Activated CD4-positive, alpha-beta memory T cell treated with anti-CD3 and anti-CD28 coated beads for 36 hours (primary cell): ENCODE results near the gene NEK7. TPM values are rescaled to one million over a fixed set of nuclear protein-coding genes. Genes with fewer than 3 reads are reported as not detected.
A peak's percentile ranks its signal among the peaks of the same experiment; 100 is the strongest.
"Not testable (repeated sequence)": the region's sequence is repeated elsewhere in the genome, so short reads cannot be mapped to it uniquely, and the experiment has no call there.

Source experiments
- CTCF ChIA-PET: fragments of 350-600 bp; sonication (Branson Sonifier 250); formaldehyde crosslinking; loops from one replicate; lab custom pipeline; 2021; ENCODE audit warnings: antibody characterized with exemption, inconsistent platforms; lab: Charles Lee
- POLR2A ChIA-PET: fragments of 350-600 bp; sonication (Branson Sonifier 250); formaldehyde crosslinking; loops from one replicate; lab custom pipeline; 2021; ENCODE audit warnings: antibody characterized with exemption; lab: Charles Lee
- DNase-seq: peaks from one replicate; pipeline ENCODE4 v3.0.0-alpha.2; 2020
- H3K27ac Mint-ChIP-seq: one replicate; pipeline ENCODE4 v1.8.0; 2021; ENCODE audit warnings: mixed read lengths
- H3K27me3 Mint-ChIP-seq: one replicate; pipeline ENCODE4 v1.8.0; 2021; ENCODE audit warnings: mixed read lengths
- H3K36me3 Mint-ChIP-seq: one replicate; pipeline ENCODE4 v1.8.0; 2021; ENCODE audit warnings: mixed read lengths
- H3K4me1 Mint-ChIP-seq: one replicate; pipeline ENCODE4 v1.8.0; 2021; ENCODE audit warnings: low read depth, mixed read lengths
- H3K4me3 Mint-ChIP-seq: one replicate; pipeline ENCODE4 v1.8.0; 2021; ENCODE audit warnings: mild to moderate bottlenecking, mixed read lengths
- H3K9me3 Mint-ChIP-seq: one replicate; pipeline ENCODE4 v1.8.0; 2021; ENCODE audit warnings: mixed read lengths
- intact Hi-C: fragments of 100-400 bp; cut with micrococcal nuclease; formaldehyde crosslinking; loops from one replicate; pipeline ENCODE4 v1.15.1; 2023
- total RNA-seq, 2 experiments: library from RNA; stranded (reverse); gene quantifications; one replicate each; pipeline ENCODE4 v1.2.3, GENCODE V29; 2021

NEK7 gene
- total RNA-seq, 2 experiments from 2014 or later, result 61.6 to 62.0 TPM

DNA sequence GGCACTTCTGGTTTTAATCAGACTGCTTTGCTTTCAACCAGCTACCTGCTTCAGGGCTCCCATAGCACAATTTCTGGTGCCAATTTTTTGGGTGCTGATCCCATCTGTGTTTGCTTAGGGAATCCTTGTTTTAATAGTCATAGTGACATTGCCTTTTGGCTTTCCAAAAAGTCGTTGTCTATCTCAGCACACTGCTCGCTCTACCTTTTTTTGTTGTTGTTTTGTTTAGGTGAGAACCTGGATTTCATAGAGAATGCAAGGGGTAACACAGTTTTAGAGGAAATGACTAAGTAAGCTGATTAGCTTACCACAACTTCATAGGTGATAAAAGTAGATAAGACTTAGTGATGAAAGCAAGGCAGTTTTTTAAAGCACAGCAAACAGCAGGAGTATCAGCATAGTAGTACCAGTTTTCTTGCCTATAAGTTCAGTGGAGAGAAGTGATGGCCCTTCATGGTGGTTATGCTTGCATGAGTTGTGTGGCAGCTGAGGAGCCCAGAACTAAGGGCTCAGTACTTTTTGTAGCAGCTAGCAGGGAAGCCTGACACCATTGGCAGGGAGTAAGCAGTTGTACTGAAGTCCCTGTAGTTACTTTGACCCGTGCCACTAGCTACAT, 31.3 kb downstream of the NEK7 start:
- peak overlapping the region; percentile 78 for H3K27ac Mint-ChIP-seq
- H3K4me1 Mint-ChIP-seq, result peaks cover 77% of the 10 kb centered on the region
- no peaks in the 10 kb centered on the region for H3K36me3 Mint-ChIP-seq
- peak overlapping the region; percentile 57 for H3K4me3 Mint-ChIP-seq
- intact Hi-C loops, result loop anchor here (1.0 to 2.0 kb wide), 2 partner anchors 21 to 31 kb away; partner anchors contain the start of gene NEK7
- no peaks in the 10 kb centered on the region for H3K27me3 Mint-ChIP-seq
- H3K9me3 Mint-ChIP-seq, result no peaks in the 10 kb centered on the region
- CTCF ChIA-PET, result interaction anchor here (1.0 kb wide), 1 partner anchor 170 kb away, joined by 3 read pairs; no protein-coding TSS in a partner anchor
- DNase-seq, result no peak
- POLR2A ChIA-PET, result interaction anchor here (0.6 to 1.2 kb wide), 2 partner anchors 10 to 32 kb away, joined by 3 to 4 read pairs; no protein-coding TSS in a partner anchor

DNA sequence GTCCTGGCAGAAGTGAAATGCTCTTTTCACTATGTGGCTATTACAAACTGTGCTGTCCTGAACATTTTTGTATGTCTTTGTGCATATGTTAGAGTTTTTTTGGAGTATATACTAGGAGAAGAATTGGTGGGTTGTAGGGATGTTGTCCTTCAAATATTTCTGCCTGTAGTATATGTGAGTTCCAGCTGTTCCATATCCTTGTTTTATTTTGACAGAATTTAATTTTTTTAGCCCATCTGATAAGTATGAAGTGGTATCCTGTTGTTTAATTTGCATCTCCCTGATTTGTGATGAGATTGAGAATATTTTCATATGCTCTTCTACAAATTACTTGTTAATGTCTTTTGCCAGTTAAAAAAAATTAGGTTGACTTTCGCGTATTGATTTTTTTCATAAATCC, 34.3 kb downstream of the NEK7 start:
- no peaks in the 10 kb centered on the region for H3K27me3 Mint-ChIP-seq
- no peaks in the 10 kb centered on the region for H3K36me3 Mint-ChIP-seq
- ChIA-PET CTCF (interaction anchor here (0.9 kb wide), 1 partner anchor 167 kb away, joined by 3 read pairs; no protein-coding TSS in a partner anchor), POLR2A (no interaction called here)
- intact Hi-C loops, result no loop called here
- H3K4me3 Mint-ChIP-seq, result no peak overlapping the region
- H3K27ac Mint-ChIP-seq, result no peak overlapping the region
- H3K4me1 Mint-ChIP-seq, result peaks cover 77% of the 10 kb centered on the region
- DNase-seq, result no peak
- no peaks in the 10 kb centered on the region for H3K9me3 Mint-ChIP-seq

DNA sequence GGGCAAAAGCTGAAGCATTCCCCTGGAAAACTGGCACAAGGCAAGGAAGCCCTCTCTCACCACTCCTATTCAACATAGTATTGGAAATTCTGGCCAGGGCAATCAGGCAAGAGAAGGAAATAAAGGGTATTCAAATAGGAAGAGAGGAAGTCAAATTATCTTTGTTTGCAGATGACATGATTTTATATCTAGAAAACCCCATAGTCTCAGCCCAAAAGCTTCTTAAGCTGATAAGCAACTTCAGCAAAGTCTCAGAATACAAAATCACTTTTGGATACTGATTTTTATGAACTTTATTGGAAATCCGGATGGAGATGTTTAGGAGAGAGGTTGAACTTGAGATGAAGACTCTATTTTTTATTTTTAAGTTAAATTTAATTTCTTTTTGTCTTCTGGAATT, 37.1 kb downstream of the NEK7 start:
- H3K27me3 Mint-ChIP-seq, POLR2A ChIA-PET, H3K36me3 Mint-ChIP-seq, H3K9me3 Mint-ChIP-seq, H3K4me3 Mint-ChIP-seq, intact Hi-C loops, DNase-seq, CTCF ChIA-PET: not testable (repeated sequence)
- peaks cover 73% of the 10 kb centered on the region for H3K4me1 Mint-ChIP-seq
- H3K27ac Mint-ChIP-seq, result peak overlapping the region; percentile 9

DNA sequence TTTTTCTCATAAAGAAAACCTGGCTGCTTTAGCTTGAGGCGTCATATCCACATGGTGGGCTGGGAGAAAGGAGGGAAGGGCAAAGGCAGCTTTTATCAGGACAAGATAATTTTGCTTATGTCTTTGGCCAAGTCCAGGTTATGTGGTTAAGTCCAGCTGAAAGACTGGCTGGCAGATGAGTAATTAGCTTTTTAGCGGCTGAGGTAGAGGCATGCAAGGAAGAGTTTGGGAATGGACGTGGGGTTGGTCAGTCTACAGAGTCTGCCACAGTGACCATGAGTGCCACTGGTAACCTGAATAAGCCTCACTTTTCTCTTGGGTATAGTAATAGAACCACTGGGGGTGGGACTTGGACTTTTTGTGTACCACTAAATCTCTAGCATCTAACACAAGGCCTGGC, 39.8 kb downstream of the NEK7 start:
- intact Hi-C loops, result no loop called here
- Mint-ChIP-seq H3K27me3 (no peaks in the 10 kb centered on the region), H3K27ac (no peak overlapping the region), H3K36me3 (no peaks in the 10 kb centered on the region), H3K4me3 (no peak overlapping the region), H3K9me3 (no peaks in the 10 kb centered on the region), H3K4me1 (peaks cover 72% of the 10 kb centered on the region)
- POLR2A ChIA-PET, result interaction anchor here (0.6 kb wide), 1 partner anchor 22 kb away, joined by 4 read pairs; no protein-coding TSS in a partner anchor
- no peak for DNase-seq
- CTCF ChIA-PET, result interaction anchor here (0.9 to 1.2 kb wide), 3 partner anchors 28 to 160 kb away, joined by 3 to 4 read pairs (median 3); partner anchors contain the start of gene NEK7

DNA sequence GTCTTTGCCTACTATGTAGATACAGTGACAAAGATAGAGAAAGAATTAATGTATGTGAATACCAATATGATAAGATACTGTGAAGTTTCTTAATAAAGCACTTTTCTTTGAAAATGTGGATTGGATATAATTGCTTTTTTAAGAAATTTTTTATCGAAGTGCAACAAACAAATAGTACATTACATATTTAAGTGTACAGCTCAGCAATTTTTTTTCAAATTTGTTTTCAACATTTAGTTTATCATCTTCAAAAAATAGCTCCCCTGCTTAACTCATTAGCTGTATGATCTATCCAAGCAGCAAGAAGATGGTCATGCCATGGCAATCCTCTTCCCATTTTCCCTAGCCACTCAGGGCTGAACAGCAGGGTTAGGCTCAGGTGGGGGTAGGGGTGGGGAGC, 40.5 kb downstream of the NEK7 start:
- Mint-ChIP-seq H3K36me3 (peaks cover 2% of the 10 kb centered on the region), H3K4me1 (peaks cover 73% of the 10 kb centered on the region), H3K27me3 (no peaks in the 10 kb centered on the region), H3K4me3 (no peak overlapping the region), H3K27ac (no peak overlapping the region), H3K9me3 (no peaks in the 10 kb centered on the region)
- no peak for DNase-seq
- ChIA-PET POLR2A (no interaction called here), CTCF (no interaction called here)
- intact Hi-C loops, result no loop called here

DNA sequence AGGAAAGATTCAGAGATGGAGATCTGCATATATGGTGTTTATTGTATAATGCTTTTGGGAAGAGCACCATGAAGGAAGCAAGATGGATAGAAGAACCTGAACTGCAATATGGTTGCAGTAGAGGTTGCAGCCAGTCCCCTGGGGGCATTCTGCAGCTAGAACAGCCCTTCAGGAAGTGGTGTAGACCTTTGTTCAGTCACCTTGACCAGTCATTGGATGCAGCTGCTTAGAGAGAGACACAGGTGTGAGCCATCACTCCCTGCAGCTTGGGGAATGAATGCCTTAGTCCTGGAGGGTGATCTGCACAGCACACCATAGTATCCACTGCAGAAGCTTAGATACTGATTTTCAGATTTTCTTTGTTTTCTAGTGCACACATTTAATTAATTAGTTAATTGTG, 42.3 kb downstream of the NEK7 start:
- POLR2A ChIA-PET, result no interaction called here
- H3K27me3 Mint-ChIP-seq, result no peaks in the 10 kb centered on the region
- intact Hi-C loops, result no loop called here

DNA sequence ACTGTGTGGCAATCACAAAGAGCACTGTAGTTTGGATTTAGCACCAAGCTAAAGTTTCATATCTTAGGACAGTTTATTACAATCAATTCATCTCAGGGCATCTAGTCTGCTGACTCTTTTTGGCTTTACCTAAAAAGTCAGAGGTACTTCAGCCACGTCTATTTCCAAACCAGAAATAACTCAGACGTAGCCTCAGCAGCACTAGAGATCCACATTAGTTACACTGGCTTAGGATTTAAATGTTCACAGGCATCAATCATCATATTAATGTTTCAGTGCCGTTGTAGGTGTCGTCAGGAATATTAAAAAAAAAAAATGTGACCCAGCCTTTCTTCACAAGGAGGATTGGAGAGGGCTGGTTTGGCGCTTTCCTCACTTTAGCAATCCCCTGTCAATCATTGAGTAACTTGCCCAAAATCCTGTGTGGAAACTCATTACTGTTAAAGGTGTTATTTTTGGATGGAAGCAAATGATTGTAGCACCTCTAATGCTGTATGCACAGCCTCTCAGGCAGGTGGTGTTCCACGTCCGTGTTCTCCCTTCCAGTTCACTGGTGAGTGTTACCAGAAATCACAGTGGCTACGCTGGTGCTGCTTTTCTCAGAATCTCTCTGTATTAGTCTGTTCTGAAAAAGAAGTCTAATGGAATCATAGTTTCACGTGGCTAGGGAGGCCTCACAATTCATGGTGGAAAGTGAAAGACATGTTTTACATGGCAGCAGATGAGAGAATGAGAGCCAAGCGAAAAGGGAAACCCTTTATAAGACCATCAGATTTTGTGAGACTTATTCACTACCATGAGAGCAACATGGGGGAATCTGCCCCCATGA, 45.4 kb downstream of the NEK7 start:
- intact Hi-C loops, result loop anchor here (1.0 to 5.0 kb wide), 4 partner anchors 35 to 265 kb away; no protein-coding TSS in a partner anchor
- DNase-seq, result peak; percentile 75
- POLR2A ChIA-PET, result no interaction called here
- CTCF ChIA-PET, result interaction anchor here (1.1 kb wide), 1 partner anchor 156 kb away, joined by 3 read pairs; no protein-coding TSS in a partner anchor
- H3K9me3 Mint-ChIP-seq, result no peaks in the 10 kb centered on the region
- peaks cover 75% of the 10 kb centered on the region for H3K4me1 Mint-ChIP-seq
- H3K27ac Mint-ChIP-seq, result peak overlapping the region; percentile 75
- H3K36me3 Mint-ChIP-seq, result peaks cover 2% of the 10 kb centered on the region
- peak overlapping the region; percentile 40 for H3K4me3 Mint-ChIP-seq
- no peaks in the 10 kb centered on the region for H3K27me3 Mint-ChIP-seq

More for the DNA sequence above, 42.3 kb downstream of the NEK7 start:
- Mint-ChIP-seq H3K27ac (no peak overlapping the region), H3K4me3 (no peak overlapping the region), H3K36me3 (peaks cover 2% of the 10 kb centered on the region), H3K9me3 (no peaks in the 10 kb centered on the region), H3K4me1 (peaks cover 72% of the 10 kb centered on the region)
- DNase-seq, result no peak
- CTCF ChIA-PET, result no interaction called here

DNA sequence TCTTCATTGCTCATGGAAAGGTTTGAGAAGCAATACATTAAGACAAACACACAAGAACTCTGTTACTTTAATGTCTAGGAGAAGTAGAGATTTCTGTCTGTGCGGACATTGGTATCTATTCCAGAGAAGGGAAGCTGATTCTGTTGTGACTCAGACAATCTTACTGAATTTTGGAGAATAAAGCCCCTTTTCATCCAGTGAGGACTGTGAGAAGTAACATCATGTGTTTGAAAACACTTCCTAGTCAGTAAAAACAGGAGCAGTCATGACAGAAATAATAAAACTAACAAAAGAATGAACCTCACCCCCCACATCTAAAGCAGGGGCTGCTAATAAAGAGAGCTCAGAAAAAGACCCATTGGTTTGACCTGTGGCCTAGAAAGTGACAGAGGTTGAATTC, 46.6 kb downstream of the NEK7 start:
- intact Hi-C loops, result loop anchor here (2.0 to 5.0 kb wide), 3 partner anchors 55 to 264 kb away; no protein-coding TSS in a partner anchor
- CTCF ChIA-PET, result no interaction called here
- Mint-ChIP-seq H3K27ac (no peak overlapping the region), H3K4me1 (peaks cover 73% of the 10 kb centered on the region), H3K9me3 (no peaks in the 10 kb centered on the region), H3K4me3 (no peak overlapping the region), H3K36me3 (peaks cover 2% of the 10 kb centered on the region), H3K27me3 (no peaks in the 10 kb centered on the region)
- POLR2A ChIA-PET, result interaction anchor here (0.6 kb wide), 1 partner anchor 160 kb away, joined by 6 read pairs; no protein-coding TSS in a partner anchor
- DNase-seq, result no peak

DNA sequence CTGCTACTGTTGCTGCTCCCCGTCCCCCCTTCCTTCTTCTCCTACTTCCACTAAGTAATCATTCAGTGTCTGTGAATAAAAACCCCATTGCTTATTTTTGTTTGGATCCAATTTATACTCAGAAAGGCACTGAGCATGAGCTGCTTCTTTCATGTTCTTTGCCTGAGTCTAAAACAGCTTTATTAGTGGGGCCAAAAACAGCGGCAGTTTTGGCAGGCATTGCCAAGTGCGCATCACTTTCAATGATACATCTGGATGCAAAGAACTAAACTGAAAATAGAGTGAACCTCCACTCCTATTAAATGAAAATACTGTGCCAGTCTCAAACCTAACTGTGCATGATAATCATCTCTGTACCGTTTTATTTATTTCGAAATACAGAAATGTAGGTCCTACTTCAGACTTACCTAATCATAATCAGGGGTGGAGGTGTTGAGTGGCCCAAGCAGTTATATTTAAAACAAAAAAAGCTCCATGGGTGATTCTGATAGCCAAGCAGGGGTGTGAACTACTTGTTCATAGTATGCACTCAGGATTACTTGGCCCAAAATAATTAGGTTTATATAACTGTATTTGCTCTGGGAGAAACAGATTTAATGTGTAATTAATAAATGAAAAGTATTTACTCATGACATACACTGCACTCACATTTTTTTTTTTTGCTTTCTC, 48.4 kb downstream of the NEK7 start:
- Mint-ChIP-seq H3K36me3 (peaks cover 2% of the 10 kb centered on the region), H3K4me3 (no peak overlapping the region), H3K9me3 (no peaks in the 10 kb centered on the region), H3K27me3 (no peaks in the 10 kb centered on the region), H3K27ac (no peak overlapping the region), H3K4me1 (peaks cover 63% of the 10 kb centered on the region)
- ChIA-PET CTCF (no interaction called here), POLR2A (no interaction called here)
- no peak for DNase-seq
- intact Hi-C loops, result no loop called here

DNA sequence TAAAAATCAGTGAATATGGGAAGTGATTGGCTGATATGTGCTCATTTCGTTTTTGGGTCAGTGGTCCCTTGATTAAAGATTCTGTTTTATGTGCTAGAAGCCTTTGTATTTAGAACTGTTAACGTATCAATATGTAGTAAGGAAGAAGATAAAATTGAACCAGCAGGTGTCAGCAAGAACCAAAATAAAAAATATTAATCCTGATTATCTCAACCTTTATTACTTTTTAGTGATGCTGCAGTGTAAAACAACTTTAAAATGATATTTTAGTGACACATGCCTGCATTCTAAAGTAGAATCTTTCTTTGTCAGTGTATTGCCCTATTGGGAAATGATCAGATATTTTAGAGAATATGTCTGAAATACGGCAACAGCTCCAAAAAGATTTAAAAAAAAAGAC, 49.5 kb downstream of the NEK7 start:
- ChIA-PET CTCF (no interaction called here), POLR2A (no interaction called here)
- Mint-ChIP-seq H3K27ac (no peak overlapping the region), H3K9me3 (no peaks in the 10 kb centered on the region), H3K4me1 (peaks cover 52% of the 10 kb centered on the region), H3K4me3 (no peak overlapping the region), H3K36me3 (peaks cover 3% of the 10 kb centered on the region), H3K27me3 (no peaks in the 10 kb centered on the region)
- intact Hi-C loops, result no loop called here
- no peak for DNase-seq

DNA sequence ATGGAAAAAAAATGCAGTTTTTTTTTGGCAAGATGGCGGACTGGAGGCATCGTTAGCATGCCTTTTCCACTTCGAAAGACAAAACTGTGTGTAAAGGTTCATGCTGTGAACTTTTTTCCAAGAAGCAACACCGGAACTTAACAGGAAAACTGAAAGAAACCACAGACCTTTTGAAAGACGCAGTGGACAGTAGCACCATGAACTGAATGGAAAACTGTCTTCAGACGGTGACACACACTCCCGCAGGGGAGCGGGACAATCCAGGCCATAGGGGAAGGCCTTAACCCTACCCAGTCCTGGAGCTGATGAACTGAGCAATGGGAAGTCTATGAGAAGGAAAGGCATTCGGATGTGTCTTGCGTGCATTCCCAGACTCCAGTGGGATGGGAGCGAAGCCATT, 54.9 kb downstream of the NEK7 start:
- peaks cover 25% of the 10 kb centered on the region for H3K36me3 Mint-ChIP-seq
- H3K27me3 Mint-ChIP-seq, result no peaks in the 10 kb centered on the region
- H3K4me1 Mint-ChIP-seq, result peaks cover 22% of the 10 kb centered on the region

More for the DNA sequence above, 54.9 kb downstream of the NEK7 start:
- intact Hi-C loops, result no loop called here
- CTCF ChIA-PET, result interaction anchor here (1.0 kb wide), 1 partner anchor 43 kb away, joined by 3 read pairs; no protein-coding TSS in a partner anchor
- H3K9me3 Mint-ChIP-seq, result peaks cover 30% of the 10 kb centered on the region
- POLR2A ChIA-PET, result no interaction called here
- no peak overlapping the region for H3K4me3 Mint-ChIP-seq
- H3K27ac Mint-ChIP-seq, result no peak overlapping the region
- no peak for DNase-seq
